Keratinocyte (primary cell): ENCODE data around the gene TNXB.
"Not testable (repeated sequence)": the region's sequence is repeated elsewhere in the genome, so short reads cannot be mapped to it uniquely, and the experiment has no call there.

ENCODE experiments used
- EZH2 ChIP-seq: IDR thresholded peaks from one replicate; pipeline ENCODE4 v1.6.1; 2012; ENCODE audit warnings: inconsistent platforms, mild to moderate bottlenecking, low read length, moderate library complexity
- TF ChIP-seq, protein P1 (sequence below), 3 experiments: IDR thresholded peaks in 1 of 3; conservative IDR thresholded peaks in 1 of 3; optimal IDR thresholded peaks in 1 of 3; 2 replicates in 2 of 3; 3 replicates in 1 of 3; pipeline versions ENCODE3 to v1.5.1; 2011; ENCODE audit warnings: low read length in 3 of 3, mild to moderate bottlenecking in 3 of 3, moderate library complexity in 2 of 3, control low read depth in 1 of 3, inconsistent platforms in 1 of 3; ENCODE audit not compliant: insufficient read depth in 2 of 3; ENCODE audit errors: extremely low read depth in 1 of 3

GRCh38 chr6:32028631-32029030, 80.5 kb downstream of the TNXB start:
- not testable (repeated sequence) for TF ChIP-seq EZH2
- TF ChIP-seq, protein P1, sequence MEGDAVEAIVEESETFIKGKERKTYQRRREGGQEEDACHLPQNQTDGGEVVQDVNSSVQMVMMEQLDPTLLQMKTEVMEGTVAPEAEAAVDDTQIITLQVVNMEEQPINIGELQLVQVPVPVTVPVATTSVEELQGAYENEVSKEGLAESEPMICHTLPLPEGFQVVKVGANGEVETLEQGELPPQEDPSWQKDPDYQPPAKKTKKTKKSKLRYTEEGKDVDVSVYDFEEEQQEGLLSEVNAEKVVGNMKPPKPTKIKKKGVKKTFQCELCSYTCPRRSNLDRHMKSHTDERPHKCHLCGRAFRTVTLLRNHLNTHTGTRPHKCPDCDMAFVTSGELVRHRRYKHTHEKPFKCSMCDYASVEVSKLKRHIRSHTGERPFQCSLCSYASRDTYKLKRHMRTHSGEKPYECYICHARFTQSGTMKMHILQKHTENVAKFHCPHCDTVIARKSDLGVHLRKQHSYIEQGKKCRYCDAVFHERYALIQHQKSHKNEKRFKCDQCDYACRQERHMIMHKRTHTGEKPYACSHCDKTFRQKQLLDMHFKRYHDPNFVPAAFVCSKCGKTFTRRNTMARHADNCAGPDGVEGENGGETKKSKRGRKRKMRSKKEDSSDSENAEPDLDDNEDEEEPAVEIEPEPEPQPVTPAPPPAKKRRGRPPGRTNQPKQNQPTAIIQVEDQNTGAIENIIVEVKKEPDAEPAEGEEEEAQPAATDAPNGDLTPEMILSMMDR (optimal IDR thresholded peaks at IDR 0.05 in 1 of 3, IDR thresholded peaks at IDR 0.05 in 1 of 3, conservative IDR thresholded peaks at IDR 0.05 in 1 of 3; ENCODE audit: extremely low read depth in 1 of 3, insufficient read depth in 2 of 3, low read length in 3 of 3): not testable (repeated sequence)
